HCT116 (cell line): ENCODE results near the gene ST3GAL3. TPM values are rescaled to one million over a fixed set of nuclear protein-coding genes. Genes with fewer than 3 reads are reported as not detected.

ENCODE experiments used
- ATAC-seq: fragments of 200-7000 bp; cut with Tn5 transposase; 2 replicates; pipeline ENCODE4 v1.9.1; 2020; ENCODE audit warnings: mild to moderate bottlenecking, moderate library complexity
- BruUV-seq: library from RNA; stranded (reverse); fragments of 400-500 nt; replicated peaks from 2 replicates; lab custom pipeline; 2021; lab: Mats Ljungman, UMichigan
- CTCF ChIA-PET: fragments of 300-600 bp; sonication (Branson Sonifier 250); formaldehyde crosslinking; loops from one replicate; lab custom pipeline; 2021; ENCODE audit warnings: antibody characterized with exemption; lab: Charles Lee
- POLR2A ChIA-PET: fragments of 300-600, 350-600 bp; sonication (Branson Sonifier 250); formaldehyde crosslinking; loops from one replicate; lab custom pipeline; 2021; ENCODE audit warnings: antibody characterized with exemption; lab: Charles Lee
- RAD21 ChIA-PET, 2 experiments: fragments of 300-600 bp; sonication (Branson Sonifier 250); formaldehyde crosslinking; loops; one replicate each; lab custom pipeline; 2023; ENCODE audit warnings: low total read pairs in 2 of 2; ENCODE audit not compliant: uncharacterized antibody in 2 of 2, unreplicated experiment in 2 of 2, low non-redundant PET in 1 of 2; lab: Charles Lee
- DNase-seq: peaks from one replicate; pipeline ENCODE4 v3.0.0-alpha.2; 2010; ENCODE audit warnings: low read depth, low spot score
- H2AFZ ChIP-seq: fragments of 200-600 bp; shearing (Covaris generic), sonication (generic); 2 replicates; pipeline ENCODE4 v1.6.1; 2017; ENCODE audit warnings: low read depth, mixed run types, mixed read lengths, antibody characterized with exemption, low read length; ENCODE audit not compliant: poor library complexity, severe bottlenecking
- H3K27ac ChIP-seq: 2 replicates; pipeline ENCODE4 v1.5.1; 2012; ENCODE audit warnings: low read depth, low read length
- H3K27me3 ChIP-seq: fragments of 200-600 bp; sonication (generic); 2 replicates; pipeline ENCODE4 v1.6.1; 2016; ENCODE audit warnings: mixed run types, low read length, mixed read lengths; ENCODE audit not compliant: insufficient read depth
- H3K36me3 ChIP-seq, 2 experiments: fragments of 200-500 bp in 1 of 2; fragments of 200-600 bp in 1 of 2; sonication (Bioruptor generic) in 1 of 2; sonication (generic) in 1 of 2; 2 replicates each; pipeline versions ENCODE4 v1.5.1 to v1.6.1; 2014 to 2016; ENCODE audit warnings: low read length in 2 of 2, inconsistent platforms in 1 of 2, mixed read lengths in 1 of 2, mixed run types in 1 of 2; ENCODE audit not compliant: insufficient read depth in 2 of 2, control insufficient read depth in 1 of 2
- H3K4me1 ChIP-seq, 2 experiments: fragments of 200-600 bp in 1 of 2; sonication (generic) in 1 of 2; 2 replicates each; pipeline versions ENCODE4 v1.5.1 to v1.6.1; 2012 to 2017; ENCODE audit warnings: low read length in 2 of 2, inconsistent platforms in 1 of 2, mild to moderate bottlenecking in 1 of 2, mixed read lengths in 1 of 2, mixed run types in 1 of 2, moderate library complexity in 1 of 2; ENCODE audit not compliant: insufficient read depth in 2 of 2, control insufficient read depth in 1 of 2
- H3K4me2 ChIP-seq: fragments of 200-600 bp; sonication (generic); 2 replicates; pipeline ENCODE4 v1.6.1; 2017; ENCODE audit warnings: mixed run types, low read length, mixed read lengths
- H3K4me3 ChIP-seq, 2 experiments: fragments of 200-600 bp in 1 of 2; sonication (generic) in 1 of 2; replicated peaks in 1 of 2; 2 replicates each; pipeline ENCODE4 v1.5.1; 2011 to 2016; ENCODE audit warnings: low read length in 2 of 2, control low read depth in 1 of 2, low read depth in 1 of 2, mild to moderate bottlenecking in 1 of 2, mixed read lengths in 1 of 2, mixed run types in 1 of 2
- H3K79me2 ChIP-seq: fragments of 200-600 bp; sonication (generic); 2 replicates; pipeline ENCODE4 v1.6.1; 2017; ENCODE audit warnings: mild to moderate bottlenecking, mixed run types, low read length, moderate library complexity, mixed read lengths; ENCODE audit not compliant: insufficient read depth
- H3K9ac ChIP-seq: fragments of 200-600 bp; sonication (generic); 2 replicates; pipeline ENCODE4 v1.6.1; 2016; ENCODE audit warnings: low read length, mixed read lengths
- H3K9me2 ChIP-seq: fragments of 200-600 bp; sonication (generic), shearing (Covaris generic); 2 replicates; pipeline ENCODE4 v1.6.1; 2017; ENCODE audit warnings: mixed run types, mild to moderate bottlenecking, moderate library complexity; ENCODE audit not compliant: insufficient read depth
- H3K9me3 ChIP-seq, 2 experiments: fragments of 200-500 bp in 1 of 2; fragments of 200-600 bp in 1 of 2; sonication (Bioruptor generic) in 1 of 2; sonication (generic) in 1 of 2; 2 replicates each; pipeline ENCODE4 v1.6.1; 2014 to 2017; ENCODE audit warnings: low read length in 2 of 2, mixed read lengths in 2 of 2, inconsistent platforms in 1 of 2, low read depth in 1 of 2, mild to moderate bottlenecking in 1 of 2, mixed run types in 1 of 2, moderate library complexity in 1 of 2; ENCODE audit not compliant: control insufficient read depth in 1 of 2, insufficient read depth in 1 of 2
- H4K20me1 ChIP-seq: fragments of 200-600 bp; sonication (generic), shearing (Covaris generic); 2 replicates; pipeline ENCODE4 v1.6.1; 2017; ENCODE audit warnings: mixed run types, mild to moderate bottlenecking, moderate library complexity; ENCODE audit not compliant: insufficient read depth
- ATF3 ChIP-seq: IDR thresholded peaks from 2 replicates; pipeline ENCODE4 v1.6.1; 2012
- CEBPB ChIP-seq: IDR thresholded peaks from 2 replicates; pipeline ENCODE4 v1.6.1; 2012; ENCODE audit warnings: low read depth
- CTCF ChIP-seq, 3 experiments: fragments of 200-600 bp in 1 of 3; sonication (generic) in 1 of 3; IDR thresholded peaks in 2 of 3; conservative IDR thresholded peaks in 1 of 3; 2 replicates each; pipeline ENCODE4 v1.5.1; 2012 to 2017; ENCODE audit warnings: low read depth in 2 of 3, low read length in 2 of 3, antibody characterized with exemption in 1 of 3, borderline replicate concordance in 1 of 3, control low read depth in 1 of 3, mild to moderate bottlenecking in 1 of 3, mixed read lengths in 1 of 3, mixed run types in 1 of 3, moderate library complexity in 1 of 3; ENCODE audit not compliant: insufficient read depth in 1 of 3
- EGR1 ChIP-seq: IDR thresholded peaks from 2 replicates; pipeline ENCODE4 v1.6.1; 2012; ENCODE audit warnings: low read depth
- ELF1 ChIP-seq: IDR thresholded peaks from 2 replicates; pipeline ENCODE4 v1.6.1; 2012; ENCODE audit warnings: low read depth, borderline replicate concordance
- EZH2 ChIP-seq: fragments of 200-600 bp; sonication (generic); IDR thresholded peaks from 2 replicates; pipeline ENCODE4 v1.6.1; 2017; ENCODE audit warnings: antibody characterized with exemption, mixed run types
- EZH2phosphoT487 ChIP-seq: fragments of 200-600 bp; IDR thresholded peaks from 2 replicates; pipeline ENCODE4 v1.6.1; 2018; ENCODE audit warnings: antibody characterized with exemption, borderline replicate concordance
- MAX ChIP-seq: IDR thresholded peaks from 2 replicates; pipeline ENCODE4 v1.6.1; 2012
- RAD21 ChIP-seq: IDR thresholded peaks from 2 replicates; pipeline ENCODE4 v1.6.1; 2012; ENCODE audit warnings: low read depth, mild to moderate bottlenecking
- SRF ChIP-seq: IDR thresholded peaks from 2 replicates; pipeline ENCODE4 v1.6.1; 2012; ENCODE audit warnings: low read depth
- intact Hi-C: fragments of 100-400 bp; cut with micrococcal nuclease; formaldehyde crosslinking; loops from 2 replicates; pipeline ENCODE4 v1.10.0; 2022
- total RNA-seq: library from RNA; stranded (reverse); gene quantifications from one replicate; pipeline ENCODE4 v1.2.1, GENCODE V29; 2021; ENCODE audit not compliant: unreplicated experiment

The ST3GAL3 gene
- total RNA-seq, 1 experiment from 2014 or later: 7.2 TPM

- ATAC-seq: no peak
- Histone ChIP-seq H3K36me3 (no peaks in the 10 kb centered on the region), H3K27me3 (no peaks in the 10 kb centered on the region), H3K4me1 (peaks cover 0 to 10% of the 10 kb centered on the region in 2 experiments; a peak in 1 of 4 replicates), H2AFZ (no peak overlapping the region), H3K9ac (no peak overlapping the region), H3K27ac (no peak overlapping the region), H3K79me2 (no peaks in the 10 kb centered on the region), H3K4me3 (no peak overlapping the region), H3K4me2 (no peak overlapping the region), H3K9me2 (no peaks in the 10 kb centered on the region), H4K20me1 (no peaks in the 10 kb centered on the region), H3K9me3 (no peaks in the 10 kb centered on the region; a peak in 1 of 4 replicates)
- POLR2A ChIA-PET: no interaction called here
- intact Hi-C loops: no loop called here
- TF ChIP-seq EZH2phosphoT487: no peak
- no peak for TF ChIP-seq ATF3
- no peak for TF ChIP-seq MAX
- no peak for TF ChIP-seq RAD21
- no peak for TF ChIP-seq CTCF (IDR thresholded peaks at IDR 0.05 in 2 of 3, conservative IDR thresholded peaks at IDR 0.05 in 1 of 3; ENCODE audit: borderline replicate concordance in 1 of 3, insufficient read depth in 1 of 3, low read depth in 2 of 3, low read length in 2 of 3)
- no peak for TF ChIP-seq EZH2
- no peak for TF ChIP-seq EGR1
- no peak for TF ChIP-seq CEBPB
- TF ChIP-seq SRF: no peak
- no peak for TF ChIP-seq ELF1
- CTCF ChIA-PET: no interaction called here
- RAD21 ChIA-PET: no interaction called here
- no TSS peak for BruUV-seq
- no peak for DNase-seq
Observed at GRCh38 chr1:43804569-43804968, 97.2 kb downstream of the ST3GAL3 start.
